NCI-H1930 (cell line): ENCODE results near the gene THAP9.

Source experiments
- DNase-seq, 2 experiments: peaks; one replicate each; lab custom pipeline; 2025; lab: John Stamatoyannopoulos, UW

The THAP9 gene

GRCh38 chr4:82965763-82966162 lies 65.2 kb downstream of the THAP9 start:
- no peak for DNase-seq

GRCh38 chr4:82968972-82969371 lies 68.4 kb downstream of the THAP9 start:
- DNase-seq, result no peak

- DNase-seq, result no peak
Measured at GRCh38 chr4:82969414-82969813, 68.9 kb downstream of the THAP9 start.
